Suprapubic skin (tissue), 4 donors: ENCODE data around the gene FKBP1A. TPM values are rescaled to one million over a fixed set of nuclear protein-coding genes. Genes with fewer than 3 reads are reported as not detected.

Experiments
- DNase-seq, 2 donors: peaks; one replicate each; pipeline ENCODE4 v3.0.0-alpha.2; 2019; ENCODE audit warnings: low spot score in 2 of 2
- H3K27ac ChIP-seq: fragments of 200-600 bp; sonication (generic); one replicate; pipeline ENCODE4 v1.5.1; 2019
- H3K27me3 ChIP-seq: fragments of 200-600 bp; sonication (generic); one replicate; pipeline ENCODE4 v1.5.1; 2019
- H3K36me3 ChIP-seq: fragments of 200-600 bp; sonication (generic); one replicate; pipeline ENCODE4 v1.5.1; 2019
- H3K4me1 ChIP-seq: fragments of 200-600 bp; sonication (generic); one replicate; pipeline ENCODE4 v1.5.1; 2019
- H3K4me3 ChIP-seq: fragments of 200-600 bp; sonication (generic); one replicate; pipeline ENCODE4 v1.5.1; 2019; ENCODE audit warnings: mild to moderate bottlenecking
- H3K9me3 ChIP-seq: fragments of 200-600 bp; sonication (generic); one replicate; pipeline ENCODE4 v1.5.1; 2019
- EP300 ChIP-seq: sonication (generic); formaldehyde crosslinking; IDR thresholded peaks from one replicate; pipeline ENCODE4 v1.6.1; 2017; ENCODE audit warnings: antibody characterized with exemption
- POLR2A ChIP-seq, 2 donors: fragments of 450-650 bp; IDR thresholded peaks; one replicate each; pipeline ENCODE4 v1.6.1; 2017; ENCODE audit warnings: antibody characterized with exemption in 2 of 2, mild to moderate bottlenecking in 2 of 2, moderate library complexity in 2 of 2
- POLR2AphosphoS5 ChIP-seq, 3 donors: sonication (generic); formaldehyde crosslinking; IDR thresholded peaks; one replicate each; pipeline ENCODE4 v1.6.1; 2017; ENCODE audit warnings: antibody characterized with exemption in 3 of 3
- WGBS: methylation state at CpG from one replicate; pipeline ENCODE4 v1.1.5; 2018; 5-methylcytosine and 5-hydroxymethylcytosine counted together
- total RNA-seq, 4 donors: library from RNA; depleted of rRNA; stranded (reverse); fragments of >200 nt; gene quantifications; one replicate each; pipeline ENCODE4 v1.1.0, GENCODE V29; 2016
- TF ChIP-seq, protein P1 (sequence below), 2 donors: fragments of 200-600 bp in 1 of 2; fragments of 450-650 bp in 1 of 2; sonication (generic) in 1 of 2; IDR thresholded peaks; one replicate each; pipeline ENCODE4 v1.5.1; 2016 to 2019; ENCODE audit warnings: antibody characterized with exemption in 2 of 2, mild to moderate bottlenecking in 1 of 2, moderate library complexity in 1 of 2

Gene FKBP1A
- total RNA-seq, 4 donors from 2014 or later: 100.0 to 151 (median 115) TPM

- no peaks in the 10 kb centered on the region for H3K9me3 ChIP-seq
These were observed 24.2 kb downstream of the FKBP1A start for GRCh38 chr20:1368448-1369199.

GRCh38 chr20:1367479-1367878, 25.4 kb downstream of the FKBP1A start:
- Histone ChIP-seq H3K27ac (no peak overlapping the region), H3K27me3 (no peaks in the 10 kb centered on the region), H3K36me3 (peaks cover 41% of the 10 kb centered on the region), H3K4me3 (no peak overlapping the region), H3K9me3 (no peaks in the 10 kb centered on the region), H3K4me1 (peaks cover 24% of the 10 kb centered on the region)
- TF ChIP-seq, protein P1, sequence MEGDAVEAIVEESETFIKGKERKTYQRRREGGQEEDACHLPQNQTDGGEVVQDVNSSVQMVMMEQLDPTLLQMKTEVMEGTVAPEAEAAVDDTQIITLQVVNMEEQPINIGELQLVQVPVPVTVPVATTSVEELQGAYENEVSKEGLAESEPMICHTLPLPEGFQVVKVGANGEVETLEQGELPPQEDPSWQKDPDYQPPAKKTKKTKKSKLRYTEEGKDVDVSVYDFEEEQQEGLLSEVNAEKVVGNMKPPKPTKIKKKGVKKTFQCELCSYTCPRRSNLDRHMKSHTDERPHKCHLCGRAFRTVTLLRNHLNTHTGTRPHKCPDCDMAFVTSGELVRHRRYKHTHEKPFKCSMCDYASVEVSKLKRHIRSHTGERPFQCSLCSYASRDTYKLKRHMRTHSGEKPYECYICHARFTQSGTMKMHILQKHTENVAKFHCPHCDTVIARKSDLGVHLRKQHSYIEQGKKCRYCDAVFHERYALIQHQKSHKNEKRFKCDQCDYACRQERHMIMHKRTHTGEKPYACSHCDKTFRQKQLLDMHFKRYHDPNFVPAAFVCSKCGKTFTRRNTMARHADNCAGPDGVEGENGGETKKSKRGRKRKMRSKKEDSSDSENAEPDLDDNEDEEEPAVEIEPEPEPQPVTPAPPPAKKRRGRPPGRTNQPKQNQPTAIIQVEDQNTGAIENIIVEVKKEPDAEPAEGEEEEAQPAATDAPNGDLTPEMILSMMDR (IDR thresholded peaks at IDR 0.05): no peak
- TF ChIP-seq POLR2AphosphoS5 (IDR thresholded peaks at IDR 0.05) (no peak), EP300 (no peak), POLR2A (IDR thresholded peaks at IDR 0.05) (no peak)
- no peak for DNase-seq
- WGBS: 99% methylated on average over 4 of the region's 4 CpGs

More at GRCh38 chr20:1368448-1369199, 24.2 kb downstream of the FKBP1A start:
- Histone ChIP-seq H3K4me3 (no peak overlapping the region), H3K36me3 (peaks cover 41% of the 10 kb centered on the region), H3K27me3 (no peaks in the 10 kb centered on the region), H3K27ac (no peak overlapping the region), H3K4me1 (peaks cover 33% of the 10 kb centered on the region)
- 62% methylated on average over 7 of the region's 7 CpGs for WGBS
- no peak for TF ChIP-seq POLR2A (IDR thresholded peaks at IDR 0.05)
- TF ChIP-seq EP300: no peak
- no peak for DNase-seq

- no peak for DNase-seq
- no peaks in the 10 kb centered on the region for H3K27me3 ChIP-seq
- TF ChIP-seq POLR2AphosphoS5 (IDR thresholded peaks at IDR 0.05) (no peak), POLR2A (IDR thresholded peaks at IDR 0.05) (no peak), EP300 (no peak)
- TF ChIP-seq, protein P1 (IDR thresholded peaks at IDR 0.05): no peak
- 85% methylated on average over 2 of the region's 2 CpGs for WGBS
- H3K9me3 ChIP-seq: no peaks in the 10 kb centered on the region
- H3K4me1 ChIP-seq: no peaks in the 10 kb centered on the region
- H3K4me3 ChIP-seq: no peak overlapping the region
- peaks cover 36% of the 10 kb centered on the region for H3K36me3 ChIP-seq
- no peak overlapping the region for H3K27ac ChIP-seq
These were observed 28.7 kb downstream of the FKBP1A start for GRCh38 chr20:1364106-1364505.

DNA sequence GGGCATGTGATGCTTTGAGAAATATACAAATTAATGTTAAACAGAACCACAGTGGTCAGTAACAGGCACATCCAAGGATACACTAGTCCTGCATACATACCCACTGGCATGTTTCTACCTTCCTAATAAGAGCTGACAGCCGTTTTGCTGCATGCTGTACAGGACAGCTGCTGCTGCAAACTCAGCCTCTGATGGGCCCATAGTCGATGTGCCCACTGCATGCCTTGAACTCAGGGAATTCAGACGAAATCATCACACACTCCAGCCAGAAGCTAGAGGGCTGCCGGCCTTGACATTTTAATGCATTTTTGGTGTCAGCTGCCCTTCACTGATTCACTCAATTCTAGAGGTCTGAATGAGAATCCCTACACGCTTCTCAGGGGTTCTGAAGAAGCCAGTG, 29.3 kb downstream of the FKBP1A start:
- TF ChIP-seq POLR2AphosphoS5 (IDR thresholded peaks at IDR 0.05) (no peak), POLR2A (IDR thresholded peaks at IDR 0.05) (no peak), EP300 (no peak)
- TF ChIP-seq, protein P1 (IDR thresholded peaks at IDR 0.05): no peak
- H3K27ac ChIP-seq: no peak overlapping the region
- WGBS: 88% methylated on average over 4 of the region's 5 CpGs
- H3K4me1 ChIP-seq: no peaks in the 10 kb centered on the region
- no peaks in the 10 kb centered on the region for H3K27me3 ChIP-seq
- H3K36me3 ChIP-seq: peaks cover 32% of the 10 kb centered on the region
- no peaks in the 10 kb centered on the region for H3K9me3 ChIP-seq
- no peak overlapping the region for H3K4me3 ChIP-seq
- DNase-seq: no peak

GRCh38 chr20:1362484-1362883, 30.4 kb downstream of the FKBP1A start:
- H3K36me3 ChIP-seq: peaks cover 28% of the 10 kb centered on the region
- no peak overlapping the region for H3K27ac ChIP-seq
- TF ChIP-seq POLR2AphosphoS5 (IDR thresholded peaks at IDR 0.05): no peak
- TF ChIP-seq, protein P1 (IDR thresholded peaks at IDR 0.05): no peak
- TF ChIP-seq POLR2A (IDR thresholded peaks at IDR 0.05): no peak
- TF ChIP-seq EP300: no peak
- 83% methylated on average over 2 of the region's 2 CpGs for WGBS
- H3K4me1 ChIP-seq: no peaks in the 10 kb centered on the region
- DNase-seq: no peak
- no peaks in the 10 kb centered on the region for H3K9me3 ChIP-seq
- no peaks in the 10 kb centered on the region for H3K27me3 ChIP-seq
- no peak overlapping the region for H3K4me3 ChIP-seq
